Activated T-helper 9 cell treated with anti-CD3 and anti-CD28 coated beads, Interleukin-2, amount 50 U/mL, for 16 hours (primary cell): ENCODE results near the gene PPP3CB.
"Not testable (repeated sequence)": the region's sequence is repeated elsewhere in the genome, so short reads cannot be mapped to it uniquely, and the experiment has no call there.

Experiments used
- DNase-seq: peaks from one replicate; pipeline ENCODE4 v3.0.0-alpha.2; 2020; ENCODE audit warnings: low read depth

PPP3CB gene

GRCh38 chr10:73414230-73414945, 81.4 kb downstream of the PPP3CB start:
- no peak for DNase-seq

GRCh38 chr10:73413528-73414229, 82.1 kb downstream of the PPP3CB start, which contains the start of gene ANXA7:
Gene ANXA7 (minus strand): TSS chr10:73414058. CDS start chr10:73400856, 13,202 bp downstream.
- peak; percentile 94 for DNase-seq

GRCh38 chr10:73413108-73413527, 82.7 kb downstream of the PPP3CB start:
- DNase-seq, result peak; percentile 24

- DNase-seq, result no peak
Observed at GRCh38 chr10:73410897-73411296, 84.9 kb downstream of the PPP3CB start.

GRCh38 chr10:73408978-73409521, 86.8 kb downstream of the PPP3CB start:
- DNase-seq, result no peak

- no peak for DNase-seq
Observed at GRCh38 chr10:73408061-73408460, 87.8 kb downstream of the PPP3CB start.

GRCh38 chr10:73407495-73407894, 88.3 kb downstream of the PPP3CB start:
- no peak for DNase-seq

GRCh38 chr10:73406846-73407245, 89.0 kb downstream of the PPP3CB start:
- DNase-seq, result no peak

GRCh38 chr10:73405556-73405955, 90.3 kb downstream of the PPP3CB start:
- no peak for DNase-seq

- no peak for DNase-seq
Observed at GRCh38 chr10:73404690-73405089, 91.1 kb downstream of the PPP3CB start.

- DNase-seq, result no peak
Observed at GRCh38 chr10:73401636-73402035, 94.2 kb downstream of the PPP3CB start.

GRCh38 chr10:73399063-73399462, 96.8 kb downstream of the PPP3CB start:
- DNase-seq, result no peak

GRCh38 chr10:73398024-73398423, 97.8 kb downstream of the PPP3CB start:
- DNase-seq, result no peak

- DNase-seq, result not testable (repeated sequence)
Observed at GRCh38 chr10:73394325-73394724, 101.5 kb downstream of the PPP3CB start.

- no peak for DNase-seq
Observed at GRCh38 chr10:73388228-73388627, 107.6 kb downstream of the PPP3CB start.

GRCh38 chr10:73386583-73386982, 109.2 kb downstream of the PPP3CB start:
- no peak for DNase-seq
